ENCODE results near the gene ENTPD1.
"Not testable (repeated sequence)": the region's sequence is repeated elsewhere in the genome, so short reads cannot be mapped to it uniquely, and the experiment has no call there.

ENTPD1 gene

GRCh38 chr10:95761939-95762492 lies 6.1 kb downstream of the ENTPD1 start:
- H3K27me3 ChIP-seq (ENCODE audit: control insufficient read depth in 1 of 2, insufficient read depth in 2 of 2, low read length in 2 of 2) = no peaks in the 10 kb centered on the region
- H3K4me1 ChIP-seq (ENCODE audit: insufficient read depth, low read length) = peaks cover 38% of the 10 kb centered on the region
- no peak overlapping the region for H3K4me3 ChIP-seq (ENCODE audit: low read depth in 1 of 2, low read length in 2 of 2)
- H3K36me3 ChIP-seq (ENCODE audit: insufficient read depth, low read length) = no peaks in the 10 kb centered on the region
- no peak overlapping the region for H3K9ac ChIP-seq (ENCODE audit: low read length)
- H3K27ac ChIP-seq (ENCODE audit: low read depth, low read length) = no peak overlapping the region
- H3K9me3 ChIP-seq (ENCODE audit: low read length) = no peaks in the 10 kb centered on the region

GRCh38 chr10:95767884-95768556 lies 12.1 kb downstream of the ENTPD1 start:
- Histone ChIP-seq H3K27ac (ENCODE audit: low read depth, low read length) (peak overlapping the region; percentile 8), H3K27me3 (ENCODE audit: control insufficient read depth in 1 of 2, insufficient read depth in 2 of 2, low read length in 2 of 2) (no peaks in the 10 kb centered on the region), H3K9me3 (ENCODE audit: low read length) (no peaks in the 10 kb centered on the region)

GRCh38 chr10:95770084-95770720 lies 14.2 kb downstream of the ENTPD1 start:
- Histone ChIP-seq H3K27ac (ENCODE audit: low read depth, low read length) (no peak overlapping the region), H3K9ac (ENCODE audit: low read length) (no peak overlapping the region), H3K4me3 (ENCODE audit: low read depth in 1 of 2, low read length in 2 of 2) (no peak overlapping the region), H3K36me3 (ENCODE audit: insufficient read depth, low read length) (no peaks in the 10 kb centered on the region), H3K27me3 (ENCODE audit: control insufficient read depth in 1 of 2, insufficient read depth in 2 of 2, low read length in 2 of 2) (no peaks in the 10 kb centered on the region), H3K4me1 (ENCODE audit: insufficient read depth, low read length) (no peaks in the 10 kb centered on the region), H3K9me3 (ENCODE audit: low read length) (no peaks in the 10 kb centered on the region)

More at GRCh38 chr10:95767884-95768556, 12.1 kb downstream of the ENTPD1 start:
- no peaks in the 10 kb centered on the region for H3K4me1 ChIP-seq (ENCODE audit: insufficient read depth, low read length)
- H3K9ac ChIP-seq (ENCODE audit: low read length) = no peak overlapping the region
- no peaks in the 10 kb centered on the region for H3K36me3 ChIP-seq (ENCODE audit: insufficient read depth, low read length)
- no peak overlapping the region for H3K4me3 ChIP-seq (ENCODE audit: low read depth in 1 of 2, low read length in 2 of 2)

GRCh38 chr10:95773454-95773853 lies 17.5 kb downstream of the ENTPD1 start:
- H3K4me1 ChIP-seq (ENCODE audit: insufficient read depth, low read length); H3K4me3 ChIP-seq (ENCODE audit: low read depth in 1 of 2, low read length in 2 of 2); H3K27ac ChIP-seq (ENCODE audit: low read depth, low read length); H3K27me3 ChIP-seq (ENCODE audit: control insufficient read depth in 1 of 2, insufficient read depth in 2 of 2, low read length in 2 of 2); H3K36me3 ChIP-seq (ENCODE audit: insufficient read depth, low read length); H3K9me3 ChIP-seq (ENCODE audit: low read length); H3K9ac ChIP-seq (ENCODE audit: low read length): not testable (repeated sequence)

- H3K27me3 ChIP-seq (ENCODE audit: control insufficient read depth in 1 of 2, insufficient read depth in 2 of 2, low read length in 2 of 2); H3K9ac ChIP-seq (ENCODE audit: low read length); H3K4me3 ChIP-seq (ENCODE audit: low read depth in 1 of 2, low read length in 2 of 2); H3K9me3 ChIP-seq (ENCODE audit: low read length); H3K27ac ChIP-seq (ENCODE audit: low read depth, low read length); H3K4me1 ChIP-seq (ENCODE audit: insufficient read depth, low read length); H3K36me3 ChIP-seq (ENCODE audit: insufficient read depth, low read length): not testable (repeated sequence)
Measured at GRCh38 chr10:95777638-95778037, 21.7 kb downstream of the ENTPD1 start.

GRCh38 chr10:95782318-95782717 lies 26.4 kb downstream of the ENTPD1 start:
- Histone ChIP-seq H3K27ac (ENCODE audit: low read depth, low read length) (no peak overlapping the region), H3K4me1 (ENCODE audit: insufficient read depth, low read length) (peaks cover 34% of the 10 kb centered on the region)

GRCh38 chr10:95783741-95784140 lies 27.8 kb downstream of the ENTPD1 start:
- no peak overlapping the region for H3K9ac ChIP-seq (ENCODE audit: low read length)
- no peak overlapping the region for H3K4me3 ChIP-seq (ENCODE audit: low read depth in 1 of 2, low read length in 2 of 2)
- no peaks in the 10 kb centered on the region for H3K27me3 ChIP-seq (ENCODE audit: control insufficient read depth in 1 of 2, insufficient read depth in 2 of 2, low read length in 2 of 2)
- H3K27ac ChIP-seq (ENCODE audit: low read depth, low read length) = no peak overlapping the region
- peaks cover 34% of the 10 kb centered on the region for H3K4me1 ChIP-seq (ENCODE audit: insufficient read depth, low read length)
- no peaks in the 10 kb centered on the region for H3K36me3 ChIP-seq (ENCODE audit: insufficient read depth, low read length)
- no peaks in the 10 kb centered on the region for H3K9me3 ChIP-seq (ENCODE audit: low read length)

More at GRCh38 chr10:95782318-95782717, 26.4 kb downstream of the ENTPD1 start:
- H3K9ac ChIP-seq (ENCODE audit: low read length) = no peak overlapping the region
- H3K36me3 ChIP-seq (ENCODE audit: insufficient read depth, low read length) = no peaks in the 10 kb centered on the region
- H3K9me3 ChIP-seq (ENCODE audit: low read length) = no peaks in the 10 kb centered on the region
- no peaks in the 10 kb centered on the region for H3K27me3 ChIP-seq (ENCODE audit: control insufficient read depth in 1 of 2, insufficient read depth in 2 of 2, low read length in 2 of 2)
- H3K4me3 ChIP-seq (ENCODE audit: low read depth in 1 of 2, low read length in 2 of 2) = no peak overlapping the region

- H3K27ac ChIP-seq (ENCODE audit: low read depth, low read length) = peak overlapping the region; percentile 56
- H3K9ac ChIP-seq (ENCODE audit: low read length) = no peak overlapping the region
- no peaks in the 10 kb centered on the region for H3K36me3 ChIP-seq (ENCODE audit: insufficient read depth, low read length)
- H3K27me3 ChIP-seq (ENCODE audit: control insufficient read depth in 1 of 2, insufficient read depth in 2 of 2, low read length in 2 of 2) = no peaks in the 10 kb centered on the region
- H3K9me3 ChIP-seq (ENCODE audit: low read length) = no peaks in the 10 kb centered on the region
- H3K4me1 ChIP-seq (ENCODE audit: insufficient read depth, low read length) = peaks cover 34% of the 10 kb centered on the region
- no peak overlapping the region for H3K4me3 ChIP-seq (ENCODE audit: low read depth in 1 of 2, low read length in 2 of 2)
Measured at GRCh38 chr10:95784279-95784913, 28.4 kb downstream of the ENTPD1 start.

- Histone ChIP-seq H3K27me3 (ENCODE audit: control insufficient read depth in 1 of 2, insufficient read depth in 2 of 2, low read length in 2 of 2) (no peaks in the 10 kb centered on the region), H3K9ac (ENCODE audit: low read length) (no peak overlapping the region), H3K4me3 (ENCODE audit: low read depth in 1 of 2, low read length in 2 of 2) (no peak overlapping the region), H3K27ac (ENCODE audit: low read depth, low read length) (no peak overlapping the region), H3K9me3 (ENCODE audit: low read length) (no peaks in the 10 kb centered on the region), H3K36me3 (ENCODE audit: insufficient read depth, low read length) (no peaks in the 10 kb centered on the region), H3K4me1 (ENCODE audit: insufficient read depth, low read length) (peaks cover 29% of the 10 kb centered on the region)
Measured at GRCh38 chr10:95785317-95785716, 29.4 kb downstream of the ENTPD1 start.

GRCh38 chr10:95785942-95786669 lies 30.1 kb downstream of the ENTPD1 start:
- Histone ChIP-seq H3K4me1 (ENCODE audit: insufficient read depth, low read length) (peaks cover 33% of the 10 kb centered on the region), H3K9ac (ENCODE audit: low read length) (no peak overlapping the region), H3K4me3 (ENCODE audit: low read depth in 1 of 2, low read length in 2 of 2) (no peak overlapping the region), H3K27me3 (ENCODE audit: control insufficient read depth in 1 of 2, insufficient read depth in 2 of 2, low read length in 2 of 2) (no peaks in the 10 kb centered on the region), H3K27ac (ENCODE audit: low read depth, low read length) (no peak overlapping the region), H3K9me3 (ENCODE audit: low read length) (no peaks in the 10 kb centered on the region), H3K36me3 (ENCODE audit: insufficient read depth, low read length) (no peaks in the 10 kb centered on the region)

GRCh38 chr10:95787447-95787846 lies 31.5 kb downstream of the ENTPD1 start:
- Histone ChIP-seq H3K36me3 (ENCODE audit: insufficient read depth, low read length) (no peaks in the 10 kb centered on the region), H3K4me1 (ENCODE audit: insufficient read depth, low read length) (peaks cover 35% of the 10 kb centered on the region), H3K9me3 (ENCODE audit: low read length) (no peaks in the 10 kb centered on the region), H3K4me3 (ENCODE audit: low read depth in 1 of 2, low read length in 2 of 2) (no peak overlapping the region), H3K9ac (ENCODE audit: low read length) (no peak overlapping the region), H3K27me3 (ENCODE audit: control insufficient read depth in 1 of 2, insufficient read depth in 2 of 2, low read length in 2 of 2) (no peaks in the 10 kb centered on the region), H3K27ac (ENCODE audit: low read depth, low read length) (no peak overlapping the region)

Data from muscle layer of colon (tissue), 2 donors.